HG03460 (cell line): ENCODE measurements around the gene MAP1S.

Source experiments
- ATAC-seq: cut with Tn5 transposase; IDR thresholded peaks from one replicate; pipeline ENCODE4 v1.9.1; 2021; ENCODE audit not compliant: unreplicated experiment

MAP1S gene, protein sequence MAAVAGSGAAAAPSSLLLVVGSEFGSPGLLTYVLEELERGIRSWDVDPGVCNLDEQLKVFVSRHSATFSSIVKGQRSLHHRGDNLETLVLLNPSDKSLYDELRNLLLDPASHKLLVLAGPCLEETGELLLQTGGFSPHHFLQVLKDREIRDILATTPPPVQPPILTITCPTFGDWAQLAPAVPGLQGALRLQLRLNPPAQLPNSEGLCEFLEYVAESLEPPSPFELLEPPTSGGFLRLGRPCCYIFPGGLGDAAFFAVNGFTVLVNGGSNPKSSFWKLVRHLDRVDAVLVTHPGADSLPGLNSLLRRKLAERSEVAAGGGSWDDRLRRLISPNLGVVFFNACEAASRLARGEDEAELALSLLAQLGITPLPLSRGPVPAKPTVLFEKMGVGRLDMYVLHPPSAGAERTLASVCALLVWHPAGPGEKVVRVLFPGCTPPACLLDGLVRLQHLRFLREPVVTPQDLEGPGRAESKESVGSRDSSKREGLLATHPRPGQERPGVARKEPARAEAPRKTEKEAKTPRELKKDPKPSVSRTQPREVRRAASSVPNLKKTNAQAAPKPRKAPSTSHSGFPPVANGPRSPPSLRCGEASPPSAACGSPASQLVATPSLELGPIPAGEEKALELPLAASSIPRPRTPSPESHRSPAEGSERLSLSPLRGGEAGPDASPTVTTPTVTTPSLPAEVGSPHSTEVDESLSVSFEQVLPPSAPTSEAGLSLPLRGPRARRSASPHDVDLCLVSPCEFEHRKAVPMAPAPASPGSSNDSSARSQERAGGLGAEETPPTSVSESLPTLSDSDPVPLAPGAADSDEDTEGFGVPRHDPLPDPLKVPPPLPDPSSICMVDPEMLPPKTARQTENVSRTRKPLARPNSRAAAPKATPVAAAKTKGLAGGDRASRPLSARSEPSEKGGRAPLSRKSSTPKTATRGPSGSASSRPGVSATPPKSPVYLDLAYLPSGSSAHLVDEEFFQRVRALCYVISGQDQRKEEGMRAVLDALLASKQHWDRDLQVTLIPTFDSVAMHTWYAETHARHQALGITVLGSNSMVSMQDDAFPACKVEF

DNA sequence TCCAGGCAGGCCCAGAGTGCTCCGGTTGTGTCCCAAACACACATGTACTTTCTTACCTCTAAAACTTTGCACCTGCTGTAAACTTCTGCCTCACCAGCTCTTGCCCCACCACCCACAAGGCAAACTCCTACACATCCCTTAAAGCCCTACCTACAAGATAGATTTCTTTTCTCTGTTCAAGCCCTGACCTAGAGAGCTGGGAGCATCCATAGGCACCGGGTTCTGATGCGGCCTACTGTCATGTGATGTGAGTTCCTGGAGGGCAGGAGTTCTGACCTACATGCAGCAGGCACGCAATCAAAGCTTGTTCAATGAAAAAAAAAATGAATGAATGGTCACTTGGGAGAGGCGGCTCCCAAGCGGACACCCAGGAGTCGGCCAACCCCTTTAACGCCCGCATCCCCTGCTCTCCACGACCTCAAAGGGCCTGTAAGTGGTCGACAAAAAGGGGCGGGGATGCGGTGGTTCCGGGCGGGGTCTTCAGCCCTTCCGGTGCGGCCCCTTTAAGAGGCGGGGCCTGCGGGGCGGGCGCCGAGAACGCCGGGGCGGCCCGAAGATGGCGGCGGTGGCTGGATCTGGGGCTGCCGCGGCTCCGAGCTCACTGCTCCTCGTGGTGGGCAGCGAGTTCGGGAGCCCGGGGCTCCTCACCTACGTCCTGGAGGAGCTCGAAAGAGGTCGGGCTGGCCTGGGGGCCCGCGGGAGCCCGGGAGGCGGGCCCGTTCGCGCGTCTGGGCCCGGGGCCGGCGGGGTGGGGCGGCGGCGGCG is at the start of gene MAP1S:
MAP1S (plus strand) TSS at position 534 of the 765 bp plus-strand sequence; CDS start at position 557, 23 bp downstream.
- ATAC-seq, result peak; percentile 77

DNA sequence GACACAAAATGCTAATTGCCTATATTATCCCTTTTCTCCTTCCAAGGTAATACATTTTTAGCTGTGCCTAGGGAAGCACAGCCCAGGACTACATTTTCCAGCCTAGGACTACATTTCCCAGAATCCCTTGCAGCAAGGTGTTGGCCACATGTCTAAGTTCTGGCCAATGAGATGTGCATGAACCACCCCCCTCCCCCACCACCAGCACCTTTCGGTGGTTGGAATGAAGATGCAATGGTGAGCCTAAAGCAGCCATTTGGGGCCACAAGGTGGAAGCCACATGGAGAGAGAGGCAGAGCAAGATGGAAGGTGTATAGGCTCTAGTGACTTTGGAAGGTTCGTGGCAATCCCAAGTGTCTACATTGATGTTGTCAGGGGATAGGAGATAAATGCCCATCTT is 47.4 kb upstream of the MAP1S start:
- no peak for ATAC-seq

DNA sequence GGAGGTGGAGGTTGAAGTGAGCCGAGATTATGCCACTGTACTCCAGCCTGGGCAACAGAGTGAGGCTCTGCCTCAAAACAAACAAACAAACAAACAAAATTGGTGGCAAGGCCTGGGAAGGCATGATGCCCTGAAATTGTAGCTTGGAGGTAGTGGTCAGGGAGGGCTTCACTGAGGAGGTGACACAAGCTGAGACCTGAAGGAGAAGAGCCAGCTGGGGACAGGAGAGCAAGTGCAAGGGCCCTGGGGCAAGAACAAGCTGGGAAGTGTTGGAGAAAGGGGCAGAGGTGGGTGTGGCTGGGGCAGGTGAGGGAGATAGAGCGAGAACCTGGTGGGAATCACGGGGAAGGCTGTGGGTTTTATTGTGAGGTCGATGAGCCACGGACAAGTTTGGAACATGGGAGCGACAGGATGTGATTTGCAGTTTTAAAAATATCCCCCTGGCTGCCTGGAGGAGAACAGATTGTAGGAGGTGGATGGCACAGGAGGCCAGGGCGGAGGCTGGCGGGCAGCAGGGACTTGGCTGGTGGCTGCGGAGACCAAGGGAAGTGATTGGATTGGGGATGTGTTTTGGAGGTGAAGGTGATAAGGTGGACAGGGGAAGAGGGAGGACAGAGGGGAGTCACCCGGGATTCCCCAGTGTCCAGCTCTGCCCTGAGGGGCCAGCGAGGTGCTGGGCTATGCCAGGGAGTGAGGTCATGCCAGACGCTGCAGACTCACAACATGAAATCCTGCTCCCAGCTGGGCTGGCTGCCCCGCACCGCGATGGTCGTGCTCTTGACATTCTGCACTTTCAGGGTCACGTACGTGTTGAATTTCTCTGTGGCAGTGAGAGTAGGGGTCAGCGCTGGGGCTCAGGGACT is 45.1 kb upstream of the MAP1S start:
- ATAC-seq, result no peak

DNA sequence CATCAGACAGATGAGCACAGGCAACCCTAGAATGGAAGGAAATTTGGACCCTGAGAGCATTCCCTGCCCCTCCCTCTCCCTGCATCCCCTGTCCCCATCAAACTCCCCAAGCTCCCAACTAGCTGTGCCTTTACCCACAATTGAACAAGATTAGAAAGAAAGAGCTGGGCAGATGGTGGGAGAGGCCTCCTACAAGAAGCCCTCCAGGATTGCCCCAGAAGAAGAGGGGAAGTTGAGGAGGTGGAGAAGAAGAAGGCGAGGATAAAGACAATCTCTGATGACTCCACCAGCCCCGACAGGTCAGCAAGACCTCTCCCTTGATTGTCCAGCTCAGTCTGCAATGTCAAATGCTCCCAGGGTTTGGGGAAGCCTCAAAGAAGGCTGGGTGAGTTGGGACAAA is 43.0 kb upstream of the MAP1S start:
- no peak for ATAC-seq

DNA sequence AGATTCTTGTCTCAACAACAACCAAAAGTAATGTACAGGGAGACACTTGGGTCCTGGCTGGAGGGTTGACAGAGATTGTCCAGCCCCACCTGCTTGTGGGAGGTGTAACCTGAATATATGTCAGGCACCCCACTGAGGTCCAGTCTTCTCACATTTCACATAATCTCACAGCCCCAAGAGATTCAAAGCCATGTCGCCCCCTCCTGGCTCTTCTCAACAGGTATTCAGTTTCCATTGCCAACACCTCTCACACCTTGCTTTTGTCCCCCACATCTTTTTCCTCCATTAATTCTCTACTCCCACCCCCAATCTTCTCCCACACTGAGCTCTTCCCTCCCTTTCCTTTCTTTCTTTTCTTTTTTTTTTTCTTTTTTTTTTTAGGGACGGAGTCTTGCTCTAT is 42.3 kb upstream of the MAP1S start:
- ATAC-seq, result no peak

DNA sequence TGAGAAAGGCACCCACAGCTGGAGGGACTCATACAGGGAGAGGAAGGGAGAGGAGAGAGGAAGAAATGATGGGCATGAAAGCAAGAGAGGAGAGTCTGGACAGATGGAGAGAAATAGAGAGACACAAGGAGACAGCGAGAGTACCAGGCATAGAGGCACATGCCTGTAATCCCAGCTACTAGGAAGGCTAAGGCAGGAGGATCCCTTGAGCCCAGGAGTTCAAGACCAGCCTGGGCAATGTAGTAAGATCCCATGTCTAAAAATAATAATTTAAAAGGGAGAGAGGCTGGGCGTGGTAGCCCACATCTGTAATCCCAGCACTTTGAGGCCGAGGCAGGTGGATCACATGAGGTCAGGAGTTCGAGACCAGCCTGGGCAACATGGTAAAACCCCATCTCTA is 40.4 kb upstream of the MAP1S start:
- ATAC-seq, result no peak

DNA sequence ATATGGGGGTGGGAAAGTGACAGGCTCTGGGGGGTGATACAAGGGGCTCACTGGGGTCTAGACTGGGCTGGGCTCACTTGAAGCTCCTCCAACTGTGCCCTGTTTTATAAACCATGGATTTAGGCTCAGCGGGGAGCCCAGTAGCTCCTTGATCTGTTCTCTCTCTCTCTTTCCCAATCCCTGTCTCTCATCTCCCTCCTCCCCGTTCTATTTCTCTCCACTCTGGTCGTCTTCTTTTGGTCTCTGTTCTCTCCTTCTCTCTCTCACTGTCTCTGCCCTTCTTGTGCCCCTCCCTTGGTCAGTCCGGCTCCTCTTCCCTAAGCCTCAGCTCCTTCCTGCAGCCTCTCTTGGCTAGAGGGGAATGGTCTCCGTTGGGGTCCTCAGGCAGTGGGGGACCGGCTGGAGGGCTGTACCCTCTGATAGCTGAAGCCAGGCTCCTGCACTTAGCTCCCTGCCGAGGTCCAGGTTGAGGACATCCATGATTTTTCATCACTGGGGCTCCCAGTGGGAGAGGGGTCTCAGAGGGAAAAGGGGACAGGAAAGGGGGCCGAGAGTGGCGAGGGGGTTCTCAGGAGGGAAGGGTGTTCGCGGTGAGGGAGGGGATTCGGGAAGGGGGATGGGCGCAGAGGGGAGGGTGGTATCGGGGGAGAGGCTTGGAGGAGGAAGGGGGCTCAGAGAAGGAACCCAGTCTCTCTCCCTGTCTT is 39.6 kb upstream of the MAP1S start:
- ATAC-seq, result no peak

DNA sequence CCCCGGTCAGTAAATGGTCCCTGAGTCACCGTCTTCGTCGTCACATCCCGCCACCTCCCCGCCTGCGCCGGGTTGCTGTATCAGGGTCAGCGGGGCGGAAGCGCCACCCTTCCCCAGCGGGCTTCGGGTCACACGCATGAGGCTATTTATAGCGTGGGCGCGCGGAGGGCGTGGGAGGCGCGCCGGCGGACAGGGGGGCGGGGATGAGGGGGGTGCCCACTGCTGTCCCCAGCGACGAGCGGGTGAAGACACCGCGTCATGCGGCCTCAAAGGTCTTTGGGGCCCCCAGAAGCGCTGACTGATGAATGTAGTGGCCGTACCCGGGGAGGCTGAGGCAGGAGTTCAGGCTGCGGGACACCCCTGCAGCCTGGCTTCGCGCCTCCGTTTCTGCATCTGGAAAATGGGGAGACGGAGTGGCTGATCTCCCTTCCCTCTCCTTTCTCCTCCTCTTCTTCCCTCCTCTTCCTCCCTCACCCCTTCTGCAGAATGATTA is 39.0 kb upstream of the MAP1S start:
- ATAC-seq, result peak; percentile 49

DNA sequence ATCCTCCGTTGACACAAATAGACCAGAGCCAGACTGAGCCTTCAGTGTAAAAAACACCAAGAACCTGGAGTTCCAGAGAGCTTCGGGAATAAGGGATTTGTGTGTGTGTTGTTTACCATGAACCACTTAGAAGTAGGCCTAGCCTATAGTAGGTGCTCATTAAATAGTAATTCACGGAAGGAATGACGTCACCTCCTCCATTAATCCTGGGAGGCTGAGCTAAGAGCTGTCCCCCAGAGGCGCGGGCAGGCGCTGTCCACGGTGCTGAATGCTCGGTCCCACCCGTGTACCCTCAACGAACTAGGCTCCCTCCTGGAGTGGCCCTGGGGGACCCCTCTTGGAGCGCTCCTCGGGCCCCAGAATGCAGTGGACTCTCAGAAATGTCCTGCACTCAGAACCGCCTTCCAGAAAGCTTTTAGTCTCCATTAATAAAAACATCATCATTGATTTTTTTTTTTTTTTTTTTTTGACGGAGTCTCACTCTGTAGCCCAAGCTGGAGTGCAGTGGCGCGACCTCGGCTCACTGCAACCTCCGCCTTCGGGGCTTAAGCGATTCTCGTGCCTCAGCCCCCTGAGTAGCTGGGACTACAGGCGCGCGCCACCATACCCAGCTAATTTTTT is 37.7 kb upstream of the MAP1S start:
- no peak for ATAC-seq

DNA sequence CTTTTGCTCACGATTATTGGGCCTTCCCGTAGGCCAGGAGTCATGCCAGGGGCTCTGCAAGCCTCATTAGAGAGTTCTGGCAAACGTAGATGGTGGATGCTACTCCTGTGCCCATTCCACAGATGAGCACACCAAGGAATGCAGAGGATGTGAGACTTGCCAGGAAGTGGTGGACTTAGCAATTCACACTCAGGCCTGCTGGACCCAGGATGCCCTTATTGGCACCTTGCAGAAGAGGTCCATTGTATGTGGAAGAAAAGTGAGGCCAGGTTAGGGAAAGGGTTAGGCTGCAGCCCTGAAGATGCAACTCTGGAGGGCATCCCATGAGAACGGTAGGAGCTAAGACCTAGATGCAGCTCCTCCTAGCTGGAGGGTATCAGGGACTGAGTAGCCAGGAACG is 37.0 kb upstream of the MAP1S start:
- ATAC-seq, result no peak

DNA sequence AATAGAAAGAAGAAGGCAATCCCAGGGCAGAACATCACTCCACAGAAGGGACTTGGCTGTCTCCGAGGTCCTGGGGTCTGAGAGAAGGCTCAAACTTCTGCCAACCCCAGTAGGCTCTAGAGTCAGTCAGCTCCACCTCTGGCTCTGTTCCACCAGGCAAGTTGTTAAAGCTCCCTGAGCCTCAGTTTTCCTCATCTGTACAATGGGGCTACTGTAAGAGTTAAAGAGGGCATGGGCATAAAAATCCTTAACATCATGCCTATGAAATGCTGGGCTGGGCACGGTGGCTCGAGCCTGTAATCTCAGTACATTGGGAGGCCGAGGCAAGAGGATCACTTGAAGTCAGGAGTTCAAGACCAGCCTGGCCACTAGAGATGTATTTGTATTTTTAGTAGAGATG is 36.2 kb upstream of the MAP1S start:
- ATAC-seq, result no peak

DNA sequence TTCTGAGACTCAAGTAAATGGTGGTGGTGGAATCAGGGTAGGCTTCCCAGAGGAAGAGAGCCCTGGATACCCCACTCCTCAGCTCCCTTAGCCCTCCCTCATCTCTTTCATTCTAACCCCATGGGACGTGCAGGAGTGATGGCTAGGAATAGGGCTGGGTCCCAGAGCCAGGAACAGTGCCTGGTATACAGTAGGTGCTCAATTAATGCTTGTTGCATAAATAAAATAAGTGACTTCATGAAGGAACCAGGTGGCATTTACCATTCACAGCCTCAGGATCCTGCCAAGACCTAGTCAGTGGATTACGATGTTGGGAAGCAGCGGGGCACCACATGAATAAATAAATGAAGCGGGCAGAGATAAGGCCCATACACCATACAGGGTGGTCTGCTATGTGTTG is 35.0 kb upstream of the MAP1S start:
- ATAC-seq, result no peak

DNA sequence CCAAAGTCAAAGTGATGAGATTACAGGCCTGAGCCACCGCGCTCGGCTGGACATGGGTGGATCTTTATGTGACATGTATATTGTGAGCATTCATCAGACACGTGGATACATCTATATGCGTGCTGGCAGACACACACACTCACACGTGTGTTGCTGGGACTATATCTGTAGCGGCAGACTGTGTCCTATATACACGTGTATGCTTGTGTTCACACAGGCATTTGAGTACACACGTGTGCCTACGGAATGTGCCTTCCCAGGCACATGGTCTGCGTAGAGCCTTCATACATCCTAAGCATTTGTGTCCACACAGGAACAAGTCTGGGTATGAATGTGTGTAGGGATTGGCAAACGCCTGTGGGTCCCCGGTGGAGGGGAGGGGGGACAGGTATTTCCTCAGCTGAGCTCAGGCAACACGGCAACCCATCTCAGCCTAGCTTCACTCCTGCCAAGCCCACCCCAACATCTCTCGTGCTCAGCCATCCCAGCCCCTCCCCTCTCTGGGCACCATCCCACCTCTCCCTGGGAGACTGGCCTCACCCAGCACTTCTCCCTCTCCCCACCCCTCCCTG is 33.7 kb upstream of the MAP1S start:
- no peak for ATAC-seq

DNA sequence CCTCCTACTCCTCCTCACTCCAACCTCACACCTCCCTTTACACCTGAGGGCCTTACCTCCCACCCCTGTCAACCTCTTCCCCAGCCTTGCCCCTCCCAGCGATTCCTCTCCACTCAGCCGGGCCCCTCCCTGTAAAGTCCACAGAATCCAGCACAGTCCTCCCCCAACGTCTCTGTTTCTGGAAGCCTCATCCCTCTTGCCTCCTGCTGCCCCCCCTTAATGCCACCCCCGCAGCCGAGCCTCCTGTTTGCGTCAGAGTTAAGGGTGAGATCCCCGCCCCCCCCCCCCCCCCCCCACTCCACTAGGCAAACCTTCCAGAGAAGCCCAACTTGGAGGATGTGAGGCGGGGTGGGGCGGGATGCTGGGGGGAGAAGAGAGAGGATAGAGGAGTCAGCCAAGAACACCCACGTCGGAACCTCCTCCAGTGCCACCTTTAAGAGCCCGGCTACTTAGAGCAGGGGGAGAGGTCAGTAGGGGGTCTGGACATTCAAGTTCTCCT is 33.2 kb upstream of the MAP1S start:
- no peak for ATAC-seq

DNA sequence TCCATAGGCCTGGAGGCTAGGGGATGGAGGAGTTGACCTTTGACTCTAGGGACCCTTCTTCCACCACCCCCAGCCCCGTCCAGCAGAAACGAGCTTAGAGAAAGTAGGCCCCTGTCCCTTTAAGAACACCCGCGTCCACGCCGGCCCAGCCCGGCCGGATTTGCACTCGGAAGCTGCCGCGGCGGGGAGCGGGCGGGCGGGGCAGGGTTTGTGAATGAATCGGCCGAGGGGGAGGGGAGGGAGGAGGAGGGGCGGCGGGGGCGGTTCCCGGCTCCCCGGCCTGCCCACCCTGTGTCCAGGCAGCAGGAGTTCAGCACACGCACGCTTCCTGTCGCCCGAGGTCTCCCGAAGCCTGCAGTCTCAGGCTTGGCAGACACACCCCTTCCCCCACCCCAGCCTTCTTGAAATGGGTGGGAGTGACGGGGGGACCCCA is 32.7 kb upstream of the MAP1S start:
- ATAC-seq, result no peak

DNA sequence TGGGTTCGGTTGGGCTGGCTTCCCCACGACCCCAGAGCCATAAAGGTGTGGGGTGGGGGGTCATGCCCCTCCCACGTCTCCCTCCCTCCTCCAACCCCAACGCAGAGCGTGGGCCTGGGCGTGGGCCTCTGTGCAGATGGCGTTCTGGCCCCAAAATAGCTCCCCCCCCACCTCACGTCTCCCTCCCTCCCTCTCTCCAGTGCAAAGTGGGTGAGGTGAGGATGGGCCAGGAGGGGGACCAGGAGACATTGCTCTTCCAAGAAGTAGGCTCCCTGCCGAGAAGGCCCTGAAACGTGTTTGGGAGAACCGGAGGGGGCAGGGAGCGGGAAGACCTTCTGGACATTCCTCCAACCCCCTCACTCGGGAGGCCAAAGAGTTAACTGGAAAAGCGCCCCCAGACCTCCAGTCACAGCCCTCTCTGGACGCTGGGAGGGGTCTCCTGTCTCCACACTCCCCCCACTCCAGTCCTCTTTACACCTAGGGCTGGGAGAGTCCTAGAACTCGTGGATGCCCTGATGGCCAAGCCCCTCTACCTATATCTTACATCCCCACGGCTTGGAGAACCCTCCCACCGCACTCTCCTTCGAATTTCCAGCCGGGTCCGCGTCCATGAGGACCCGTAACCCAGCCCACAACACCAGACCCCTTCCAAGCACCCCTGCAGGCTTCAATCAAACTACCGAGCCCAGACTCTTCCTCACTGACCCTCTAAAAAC is 32.0 kb upstream of the MAP1S start:
- ATAC-seq, result no peak
